Activated CD8-positive, alpha-beta memory T cell treated with anti-CD3 and anti-CD28 coated beads for 24 hours (primary cell): ENCODE results near the gene RFFL.

Source experiments
- DNase-seq: peaks from one replicate; pipeline ENCODE4 v3.0.0-alpha.2; 2020

RFFL gene

DNA sequence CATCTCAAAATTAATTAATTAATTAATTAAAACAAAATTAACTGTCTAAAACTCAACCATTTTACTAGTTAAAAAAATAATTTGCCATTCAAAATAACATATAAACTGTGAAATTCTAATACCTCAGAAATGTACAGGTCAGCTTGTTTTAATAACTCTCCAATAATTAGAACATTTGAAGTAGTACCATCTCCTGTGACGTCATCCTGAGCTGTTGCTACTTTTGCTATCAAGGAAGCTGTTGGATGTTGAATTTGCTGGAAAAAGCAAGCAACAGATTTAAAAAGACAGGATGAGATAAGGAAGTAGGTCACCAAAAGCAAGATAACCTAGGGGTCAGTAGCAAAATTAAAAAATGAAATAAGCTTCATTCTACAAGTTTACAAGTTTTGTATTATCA, 105.1 kb downstream of the RFFL start:
- DNase-seq = no peak
